ENCODE data around the gene ING4. TPM values are rescaled to one million over a fixed set of nuclear protein-coding genes. Genes with fewer than 3 reads are reported as not detected.
A peak's percentile ranks its signal among the peaks of the same experiment; 100 is the strongest.

The ING4 gene
- total RNA-seq, 2 donors from 2014 or later: 75.5 to 78.9 TPM

GRCh38 chr12:6606331-6607131 lies 56.4 kb downstream of the ING4 start:
- no peaks in the 10 kb centered on the region for H3K27me3 ChIP-seq (replicated peaks; ENCODE audit: insufficient read depth)
- DNase-seq (ENCODE audit: low spot score): peak; percentile 38
- H3K27ac ChIP-seq: peak overlapping the region; percentile 94 to 96
- intact Hi-C loops (cut with DNase I): loop anchor here (5.0 kb wide), 1 partner anchor 39 kb away; the partner anchor contains the start of gene NOP2
- whole genome bisulfite sequencing: 2% methylated on average over 48 of the region's 70 CpGs
- H3K9me3 ChIP-seq: no peaks in the 10 kb centered on the region
- H3K4me3 ChIP-seq: peak overlapping the region; percentile 78 to 89
- TF ChIP-seq, protein P1, sequence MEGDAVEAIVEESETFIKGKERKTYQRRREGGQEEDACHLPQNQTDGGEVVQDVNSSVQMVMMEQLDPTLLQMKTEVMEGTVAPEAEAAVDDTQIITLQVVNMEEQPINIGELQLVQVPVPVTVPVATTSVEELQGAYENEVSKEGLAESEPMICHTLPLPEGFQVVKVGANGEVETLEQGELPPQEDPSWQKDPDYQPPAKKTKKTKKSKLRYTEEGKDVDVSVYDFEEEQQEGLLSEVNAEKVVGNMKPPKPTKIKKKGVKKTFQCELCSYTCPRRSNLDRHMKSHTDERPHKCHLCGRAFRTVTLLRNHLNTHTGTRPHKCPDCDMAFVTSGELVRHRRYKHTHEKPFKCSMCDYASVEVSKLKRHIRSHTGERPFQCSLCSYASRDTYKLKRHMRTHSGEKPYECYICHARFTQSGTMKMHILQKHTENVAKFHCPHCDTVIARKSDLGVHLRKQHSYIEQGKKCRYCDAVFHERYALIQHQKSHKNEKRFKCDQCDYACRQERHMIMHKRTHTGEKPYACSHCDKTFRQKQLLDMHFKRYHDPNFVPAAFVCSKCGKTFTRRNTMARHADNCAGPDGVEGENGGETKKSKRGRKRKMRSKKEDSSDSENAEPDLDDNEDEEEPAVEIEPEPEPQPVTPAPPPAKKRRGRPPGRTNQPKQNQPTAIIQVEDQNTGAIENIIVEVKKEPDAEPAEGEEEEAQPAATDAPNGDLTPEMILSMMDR (IDR thresholded peaks at IDR 0.05): no peak
- TF ChIP-seq POLR2A (IDR thresholded peaks at IDR 0.05): peak; percentile 21
- no peak for TF ChIP-seq POLR2AphosphoS5 (IDR thresholded peaks at IDR 0.05)
- H3K36me3 ChIP-seq: peaks cover under 1 to 6% of the 10 kb centered on the region in 2 donors
- peaks cover 23% of the 10 kb centered on the region for H3K4me1 ChIP-seq (replicated peaks)

- intact Hi-C loops (cut with DNase I): loop anchor here (5.0 kb wide), 1 partner anchor 38 kb away; the partner anchor contains the start of gene NOP2
- H3K36me3 ChIP-seq: peaks cover 6 to 14% of the 10 kb centered on the region in 2 donors
- DNase-seq (ENCODE audit: low spot score): peak; percentile 36
- H3K4me3 ChIP-seq: peak overlapping the region; percentile 78 to 89
- H3K4me1 ChIP-seq (replicated peaks): peaks cover 23% of the 10 kb centered on the region
- no peak for TF ChIP-seq POLR2AphosphoS5 (IDR thresholded peaks at IDR 0.05)
- TF ChIP-seq, protein P1 (IDR thresholded peaks at IDR 0.05): peak in 1 of 4 experiments; percentile 15
- H3K27me3 ChIP-seq (replicated peaks; ENCODE audit: insufficient read depth): no peaks in the 10 kb centered on the region
- H3K9me3 ChIP-seq: no peaks in the 10 kb centered on the region
- H3K27ac ChIP-seq: peak overlapping the region; percentile 94 to 96
- WGBS: 2% methylated on average over 18 of the region's 18 CpGs
These were observed 57.2 kb downstream of the ING4 start for GRCh38 chr12:6605421-6606330.

DNA sequence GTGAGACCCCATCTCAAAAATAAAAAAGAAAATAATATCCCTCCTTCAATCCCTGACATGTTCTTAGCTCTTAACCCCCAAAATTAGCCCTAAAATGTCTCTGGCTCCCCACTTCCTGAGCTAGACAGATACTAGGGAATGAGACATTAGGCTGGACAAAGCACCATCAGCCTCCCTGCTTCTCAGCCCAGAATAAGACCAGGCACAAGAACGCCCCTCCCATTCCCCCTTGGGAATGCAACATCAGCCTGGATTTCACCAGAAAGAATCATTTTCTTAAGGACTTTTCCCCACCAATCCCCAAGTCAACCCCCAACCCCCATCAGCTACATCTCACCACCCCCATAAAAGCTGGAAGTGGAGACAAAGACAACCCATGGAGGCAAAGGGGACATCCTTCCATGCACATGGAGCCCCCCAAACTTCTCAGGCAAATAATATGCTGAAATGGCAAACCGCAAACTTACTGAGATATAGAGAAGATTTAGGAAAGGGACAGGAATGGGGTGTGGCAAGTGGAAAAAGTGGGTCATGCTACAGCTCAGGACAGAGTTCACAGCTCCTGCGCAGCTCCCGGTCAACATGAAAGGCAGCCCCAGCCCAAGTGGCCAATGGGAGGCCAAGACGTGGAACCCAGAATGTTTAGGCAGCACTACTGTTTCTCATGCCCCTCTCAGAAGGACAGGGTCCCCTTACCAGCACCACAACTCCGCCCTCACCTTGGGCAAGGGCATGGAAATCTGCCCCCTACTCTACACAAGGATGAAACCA lies 58.5 kb downstream of the ING4 start:
- intact Hi-C loops (cut with DNase I): loop anchor here (5.0 kb wide), 1 partner anchor 37 kb away; the partner anchor contains the start of gene NOP2
- WGBS: 48% methylated on average over 6 of the region's 6 CpGs

GRCh38 chr12:6603095-6603567 lies 59.8 kb downstream of the ING4 start:
- DNase-seq (ENCODE audit: low spot score): no peak
- intact Hi-C loops (cut with DNase I): no loop called here
- Histone ChIP-seq H3K4me3 (no peak overlapping the region), H3K9me3 (no peaks in the 10 kb centered on the region), H3K4me1 (replicated peaks) (peaks cover 23% of the 10 kb centered on the region), H3K36me3 (peaks cover 18 to 31% of the 10 kb centered on the region in 2 donors), H3K27me3 (replicated peaks; ENCODE audit: insufficient read depth) (no peaks in the 10 kb centered on the region), H3K27ac (peak overlapping the region; percentile 8 to 54)
- WGBS: 11% methylated on average over 6 of the region's 6 CpGs
- no peak for TF ChIP-seq POLR2A (IDR thresholded peaks at IDR 0.05)
- TF ChIP-seq, protein P1 (IDR thresholded peaks at IDR 0.05): no peak
- no peak for TF ChIP-seq POLR2AphosphoS5 (IDR thresholded peaks at IDR 0.05)

More for the DNA sequence above, 58.5 kb downstream of the ING4 start:
- Histone ChIP-seq H3K27me3 (replicated peaks; ENCODE audit: insufficient read depth) (no peaks in the 10 kb centered on the region), H3K36me3 (peaks cover 18 to 24% of the 10 kb centered on the region in 2 donors), H3K27ac (peak overlapping the region in 1 of 2 donors; percentile 96), H3K4me1 (replicated peaks) (peaks cover 23% of the 10 kb centered on the region), H3K9me3 (no peaks in the 10 kb centered on the region), H3K4me3 (peak overlapping the region in 1 of 2 donors; percentile 89)
- no peak for DNase-seq (ENCODE audit: low spot score)
- TF ChIP-seq POLR2AphosphoS5 (IDR thresholded peaks at IDR 0.05): no peak
- TF ChIP-seq POLR2A (IDR thresholded peaks at IDR 0.05): no peak
- TF ChIP-seq, protein P1 (IDR thresholded peaks at IDR 0.05): no peak
